NCI-H69 (cell line): Measurements from ENCODE around the gene AGO3.

Source experiments
- DNase-seq: peaks from one replicate; lab custom pipeline; 2025; lab: John Stamatoyannopoulos, UW

Gene AGO3

GRCh38 chr1:36083635-36084496, 153.0 kb downstream of the AGO3 start, which contains the start of gene TEKT2:
Gene TEKT2 (plus strand): TSS chr1:36084094. CDS start chr1:36084922, 828 bp downstream.
- DNase-seq = peak; percentile 92

GRCh38 chr1:36084497-36085115, 153.7 kb downstream of the AGO3 start:
- peak; percentile 73 for DNase-seq

GRCh38 chr1:36085126-36085525, 154.2 kb downstream of the AGO3 start:
- no peak for DNase-seq

GRCh38 chr1:36085686-36086526, 155.0 kb downstream of the AGO3 start:
- no peak for DNase-seq

GRCh38 chr1:36086529-36087232, 155.8 kb downstream of the AGO3 start:
- DNase-seq = no peak

- no peak for DNase-seq
Measured at GRCh38 chr1:36087233-36088123, 156.6 kb downstream of the AGO3 start.

- no peak for DNase-seq
Measured at GRCh38 chr1:36088265-36088576, 157.3 kb downstream of the AGO3 start.

- peak; percentile 88 for DNase-seq
Measured at GRCh38 chr1:36088577-36089392, 157.9 kb downstream of the AGO3 start, which contains the start of gene ADPRS. Gene ADPRS (plus strand): TSS chr1:36088892. CDS start chr1:36088905, 13 bp downstream.

GRCh38 chr1:36089393-36090121, 158.7 kb downstream of the AGO3 start:
- no peak for DNase-seq

GRCh38 chr1:36091141-36091540, 160.2 kb downstream of the AGO3 start:
- DNase-seq = no peak

- no peak for DNase-seq
Measured at GRCh38 chr1:36091698-36092097, 160.8 kb downstream of the AGO3 start.

- DNase-seq = no peak
Measured at GRCh38 chr1:36092166-36092797, 161.4 kb downstream of the AGO3 start.

- DNase-seq = no peak
Measured at GRCh38 chr1:36092798-36093185, 161.9 kb downstream of the AGO3 start.

- DNase-seq = no peak
Measured at GRCh38 chr1:36093226-36093625, 162.3 kb downstream of the AGO3 start.

GRCh38 chr1:36093929-36094328, 163.0 kb downstream of the AGO3 start:
- DNase-seq = no peak

GRCh38 chr1:36094621-36095061, 163.7 kb downstream of the AGO3 start:
- no peak for DNase-seq

GRCh38 chr1:36095760-36096405, 165.0 kb downstream of the AGO3 start:
- no peak for DNase-seq
